HepG2 (cell line): ENCODE results near the gene TAB2. TPM values are rescaled to one million over a fixed set of nuclear protein-coding genes. Genes with fewer than 3 reads are reported as not detected.

Experiments used
- ATAC-seq: fragments of 200-7000 bp; cut with Tn5 transposase; 3 replicates; pipeline ENCODE4 v1.9.1; 2020; ENCODE audit warnings: mild to moderate bottlenecking, moderate library complexity
- BruUV-seq: library from RNA; stranded (reverse); fragments of 400-500 nt; replicated peaks from 2 replicates; lab custom pipeline; 2021; lab: Mats Ljungman, UMichigan
- CTCF ChIA-PET: fragments of 300-600 bp; formaldehyde crosslinking; extraction: SDS; loops from one replicate; lab custom pipeline; 2021; ENCODE audit warnings: low total read pairs, inconsistent platforms, low intra/inter-chr PET ratio; lab: Yijun Ruan, JAX
- POLR2A ChIA-PET: fragments of 350-600 bp; sonication (Branson Sonifier 250); formaldehyde crosslinking; loops from one replicate; lab custom pipeline; 2020; ENCODE audit warnings: antibody characterized with exemption, inconsistent platforms; lab: Yijun Ruan, JAX
- DNase-seq: peaks from one replicate; pipeline ENCODE4 v3.0.0-alpha.2; 2015; ENCODE audit warnings: low spot score
- FAIRE-seq: peaks from 3 replicates; lab custom pipeline; 2011; peaks lifted over from hg19 to GRCh38; lab: Jason Lieb, UNC
- H2AFZ ChIP-seq: one replicate; pipeline ENCODE4 v1.6.1; 2011; ENCODE audit warnings: low read length, inconsistent platforms
- H3K27ac ChIP-seq: fragments of 300-600 bp; 3 replicates; pipeline ENCODE4 v1.8.0; 2011; ENCODE audit warnings: mixed run types, mild to moderate bottlenecking, mixed read lengths, low read length, inconsistent platforms; ENCODE audit not compliant: insufficient read depth; ENCODE audit errors: extremely low read length
- H3K27me3 ChIP-seq, 2 experiments: fragments of 200-600 bp in 1 of 2; 2 replicates in 1 of 2; 3 replicates in 1 of 2; pipeline versions ENCODE4 v1.6.0 to v1.8.0; 2011; ENCODE audit warnings: low read length in 2 of 2, mild to moderate bottlenecking in 2 of 2, moderate library complexity in 2 of 2, inconsistent platforms in 1 of 2; ENCODE audit not compliant: insufficient read depth in 2 of 2, control insufficient read depth in 1 of 2
- H3K36me3 ChIP-seq, 2 experiments: fragments of 200-600 bp in 1 of 2; replicated peaks in 1 of 2; 2 replicates in 1 of 2; 3 replicates in 1 of 2; pipeline versions ENCODE4 v1.5.1 to v1.8.0; 2011; ENCODE audit warnings: low read length in 2 of 2, inconsistent platforms in 1 of 2; ENCODE audit not compliant: insufficient read depth in 2 of 2, control insufficient read depth in 1 of 2
- H3K4me1 ChIP-seq: 2 replicates; pipeline ENCODE4 v1.5.1; 2012; ENCODE audit warnings: low read length, inconsistent platforms; ENCODE audit not compliant: insufficient read depth
- H3K4me2 ChIP-seq: 2 replicates; pipeline ENCODE4 v1.6.0; 2011; ENCODE audit warnings: low read depth, low read length, inconsistent platforms
- H3K4me3 ChIP-seq, 3 experiments: fragments of 200-600 bp in 1 of 3; sonication (generic), shearing (Covaris generic) in 1 of 3; replicated peaks in 1 of 3; 2 replicates each; pipeline ENCODE4 v1.5.1; 2011 to 2016; ENCODE audit warnings: low read length in 3 of 3, inconsistent platforms in 2 of 3, low read depth in 2 of 3, mild to moderate bottlenecking in 2 of 3, control low read depth in 1 of 3, mixed read lengths in 1 of 3; ENCODE audit not compliant: insufficient read depth in 1 of 3
- H3K79me2 ChIP-seq: one replicate; pipeline ENCODE4 v1.6.1; 2011; ENCODE audit warnings: low read length, inconsistent platforms; ENCODE audit not compliant: insufficient read depth
- H3K9ac ChIP-seq: 2 replicates; pipeline ENCODE4 v1.6.0; 2011; ENCODE audit warnings: mild to moderate bottlenecking, low read depth, low read length, inconsistent platforms; ENCODE audit not compliant: insufficient read depth
- H3K9me3 ChIP-seq: 2 replicates; pipeline ENCODE4 v1.5.1; 2012; ENCODE audit warnings: mild to moderate bottlenecking, low read length
- H4K20me1 ChIP-seq: 2 replicates; pipeline ENCODE4 v1.6.0; 2011; ENCODE audit warnings: inconsistent platforms, mild to moderate bottlenecking, low read length, moderate library complexity; ENCODE audit not compliant: insufficient read depth
- ADNP ChIP-seq: sonication (generic); formaldehyde crosslinking; IDR thresholded peaks from 2 replicates; pipeline ENCODE4 v1.4.0; 2020; ENCODE audit warnings: missing genetic modification reagents
- HDAC1 ChIP-seq: sonication (generic); formaldehyde crosslinking; IDR thresholded peaks from 2 replicates; pipeline ENCODE4 v1.5.1; 2020; ENCODE audit warnings: mild to moderate bottlenecking, missing genetic modification reagents
- HDAC2 ChIP-seq: sonication (generic); formaldehyde crosslinking; IDR thresholded peaks from 2 replicates; pipeline ENCODE4 v1.4.0; 2020; ENCODE audit warnings: missing genetic modification reagents
- HMG20A ChIP-seq: IDR thresholded peaks from 2 replicates; pipeline ENCODE4 v1.6.1; 2016; ENCODE audit warnings: borderline replicate concordance
- HMGA1 ChIP-seq: sonication (generic); formaldehyde crosslinking; conservative IDR thresholded peaks from 2 replicates; pipeline ENCODE4 v1.4.0; 2020; ENCODE audit warnings: missing genetic modification reagents
- IRX3 ChIP-seq: sonication (generic); formaldehyde crosslinking; IDR thresholded peaks from 2 replicates; pipeline ENCODE4 v1.8.1; 2023; ENCODE audit warnings: mild to moderate bottlenecking, low read depth, missing genetic modification reagents, borderline replicate concordance
- KLF9 ChIP-seq: IDR thresholded peaks from 2 replicates; pipeline ENCODE4 v1.6.1; 2016; ENCODE audit warnings: low read depth
- NCOA2 ChIP-seq: sonication (generic); formaldehyde crosslinking; IDR thresholded peaks from 2 replicates; pipeline ENCODE4 v1.8.0; 2022; ENCODE audit warnings: inconsistent platforms
- NFRKB ChIP-seq: fragments of 450-650 bp; IDR thresholded peaks from 2 replicates; pipeline ENCODE4 v1.6.1; 2017
- POLR2G ChIP-seq: fragments of 200-400 bp; formaldehyde crosslinking; IDR thresholded peaks from 2 replicates; pipeline ENCODE4 v1.6.1; 2018; ENCODE audit warnings: mild to moderate bottlenecking, low read depth, low read length, moderate library complexity
- SAP130 ChIP-seq: IDR thresholded peaks from 2 replicates; pipeline ENCODE4 v1.6.1; 2016; ENCODE audit warnings: low read depth
- WIZ ChIP-seq: sonication (generic); formaldehyde crosslinking; IDR thresholded peaks from 2 replicates; pipeline ENCODE4 v1.5.1; 2020; ENCODE audit warnings: mild to moderate bottlenecking, missing genetic modification reagents
- ZNF296 ChIP-seq: sonication (generic); formaldehyde crosslinking; conservative IDR thresholded peaks from 2 replicates; pipeline ENCODE4 v1.5.0; 2020; ENCODE audit warnings: mild to moderate bottlenecking, missing genetic modification reagents
- in situ Hi-C: cut with HindIII; loops from 2 replicates; pipeline ENCODE4 v1.10.0; 2017; ENCODE audit warnings: low pct_unique_long_range_greater_than_20kb; ENCODE audit not compliant: extremely low pct_ligation_motif_present
- intact Hi-C: fragments of 100-400 bp; cut with micrococcal nuclease; formaldehyde crosslinking; loops from one replicate; pipeline ENCODE4 v1.10.0; 2022; ENCODE audit not compliant: unreplicated experiment
- polyA plus RNA-seq, 8 experiments: library from polyadenylated mRNA; depleted of rRNA in 3 of 8; stranded (reverse) in 7 of 8; unstranded in 1 of 8; fragments of >200 nt; fragmentation: Illumina TruSeq in 4 of 8; extraction: Trizol in 4 of 8; gene quantifications; 2 replicates each; pipeline versions ENCODE4 v1.2.1 to v1.2.3, GENCODE V29; 2011 to 2016; ENCODE audit warnings: low read depth in 4 of 8, missing spikeins in 1 of 8, mixed read lengths in 1 of 8; ENCODE audit not compliant: insufficient read depth in 1 of 8
- total RNA-seq, 5 experiments: library from RNA; depleted of rRNA; stranded (reverse); fragments of >200 nt; fragmentation: Illumina TruSeq; extraction: Trizol; gene quantifications; 2 replicates each; pipeline ENCODE4 v1.2.3, GENCODE V29; 2016; ENCODE audit warnings: low read depth in 1 of 5
- TF ChIP-seq, protein P1 (sequence below): sonication (generic); formaldehyde crosslinking; IDR thresholded peaks from 2 replicates; pipeline ENCODE4 v1.5.0; 2020; ENCODE audit warnings: mild to moderate bottlenecking, missing genetic modification reagents, borderline replicate concordance
- TF ChIP-seq, protein P2 (sequence below): sonication (generic); formaldehyde crosslinking; IDR thresholded peaks from 2 replicates; pipeline ENCODE4 v1.4.0; 2020; ENCODE audit warnings: mild to moderate bottlenecking, missing genetic modification reagents
- TF ChIP-seq, protein P3 (sequence below): sonication (generic); formaldehyde crosslinking; IDR thresholded peaks from 2 replicates; pipeline ENCODE4 v1.9.0; 2021; ENCODE audit warnings: missing genetic modification reagents, borderline replicate concordance

TAB2 gene
- total and polyA plus RNA-seq, 2 of the 13 experiments (the other 11 are each of a cell fraction or from before 2014, with no cell fraction given), result 23.7 to 50.2 TPM

DNA sequence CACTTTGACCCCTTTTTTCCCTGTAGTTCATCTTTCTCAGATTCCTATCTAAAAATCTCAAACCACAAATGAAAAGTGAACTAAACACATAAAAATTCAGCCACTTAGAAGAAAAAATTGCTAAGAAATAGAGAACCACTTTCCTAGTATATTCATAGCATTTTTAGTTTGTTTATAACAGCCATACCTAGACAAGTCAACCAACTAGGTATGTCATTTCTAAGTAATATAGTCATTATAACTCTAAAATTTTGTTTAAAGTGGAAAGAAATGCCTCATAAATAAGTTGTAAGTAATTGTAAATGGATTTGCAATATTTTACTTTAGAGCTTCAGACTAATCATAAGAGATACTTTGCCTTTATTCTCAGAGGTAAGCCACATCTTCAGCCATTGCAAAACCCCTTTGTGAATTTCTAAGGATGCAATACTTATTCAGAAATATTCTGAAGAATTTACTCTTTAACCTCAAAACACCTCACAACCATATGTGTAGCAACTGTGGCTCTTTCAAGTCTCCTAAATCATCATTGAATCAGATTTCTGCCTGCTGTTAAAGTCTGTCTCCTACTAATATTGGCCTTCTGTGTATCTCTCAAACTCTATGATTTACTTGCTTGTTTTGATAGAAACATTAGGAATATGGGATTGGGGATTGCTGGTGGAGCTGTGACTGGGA lies 75.6 kb downstream of the TAB2 start:
- peaks cover 6% of the 10 kb centered on the region in 2 experiments; a peak in 3 of 5 replicates for H3K36me3 ChIP-seq
- no peak overlapping the region for H2AFZ ChIP-seq
- no peaks in the 10 kb centered on the region for H3K79me2 ChIP-seq
- BruUV-seq, result no TSS peak
- TF ChIP-seq SAP130 (CRISPR knock-in tag), result no peak
- no peak for TF ChIP-seq IRX3 (CRISPR knock-in tag)
- no peak for TF ChIP-seq ZNF296 (CRISPR knock-in tag)
- TF ChIP-seq, protein P1, sequence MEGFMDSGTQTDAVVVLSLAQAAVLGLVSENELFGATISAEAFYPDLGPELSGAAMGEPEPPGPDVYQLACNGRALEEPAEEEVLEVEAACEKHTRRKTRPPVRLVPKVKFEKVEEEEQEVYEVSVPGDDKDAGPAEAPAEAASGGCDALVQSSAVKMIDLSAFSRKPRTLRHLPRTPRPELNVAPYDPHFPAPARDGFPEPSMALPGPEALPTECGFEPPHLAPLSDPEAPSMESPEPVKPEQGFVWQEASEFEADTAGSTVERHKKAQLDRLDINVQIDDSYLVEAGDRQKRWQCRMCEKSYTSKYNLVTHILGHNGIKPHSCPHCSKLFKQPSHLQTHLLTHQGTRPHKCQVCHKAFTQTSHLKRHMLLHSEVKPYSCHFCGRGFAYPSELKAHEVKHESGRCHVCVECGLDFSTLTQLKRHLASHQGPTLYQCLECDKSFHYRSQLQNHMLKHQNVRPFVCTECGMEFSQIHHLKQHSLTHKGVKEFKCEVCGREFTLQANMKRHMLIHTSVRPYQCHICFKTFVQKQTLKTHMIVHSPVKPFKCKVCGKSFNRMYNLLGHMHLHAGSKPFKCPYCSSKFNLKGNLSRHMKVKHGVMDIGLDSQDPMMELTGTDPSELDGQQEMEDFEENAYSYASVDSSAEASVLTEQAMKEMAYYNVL (CRISPR knock-in tag), result no peak
- TF ChIP-seq HDAC1 (CRISPR knock-in tag), result no peak
- TF ChIP-seq ADNP (CRISPR knock-in tag), result no peak
- TF ChIP-seq, protein P2, sequence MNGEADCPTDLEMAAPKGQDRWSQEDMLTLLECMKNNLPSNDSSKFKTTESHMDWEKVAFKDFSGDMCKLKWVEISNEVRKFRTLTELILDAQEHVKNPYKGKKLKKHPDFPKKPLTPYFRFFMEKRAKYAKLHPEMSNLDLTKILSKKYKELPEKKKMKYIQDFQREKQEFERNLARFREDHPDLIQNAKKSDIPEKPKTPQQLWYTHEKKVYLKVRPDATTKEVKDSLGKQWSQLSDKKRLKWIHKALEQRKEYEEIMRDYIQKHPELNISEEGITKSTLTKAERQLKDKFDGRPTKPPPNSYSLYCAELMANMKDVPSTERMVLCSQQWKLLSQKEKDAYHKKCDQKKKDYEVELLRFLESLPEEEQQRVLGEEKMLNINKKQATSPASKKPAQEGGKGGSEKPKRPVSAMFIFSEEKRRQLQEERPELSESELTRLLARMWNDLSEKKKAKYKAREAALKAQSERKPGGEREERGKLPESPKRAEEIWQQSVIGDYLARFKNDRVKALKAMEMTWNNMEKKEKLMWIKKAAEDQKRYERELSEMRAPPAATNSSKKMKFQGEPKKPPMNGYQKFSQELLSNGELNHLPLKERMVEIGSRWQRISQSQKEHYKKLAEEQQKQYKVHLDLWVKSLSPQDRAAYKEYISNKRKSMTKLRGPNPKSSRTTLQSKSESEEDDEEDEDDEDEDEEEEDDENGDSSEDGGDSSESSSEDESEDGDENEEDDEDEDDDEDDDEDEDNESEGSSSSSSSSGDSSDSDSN, result no peak
- no peak for TF ChIP-seq HDAC2 (CRISPR knock-in tag)
- TF ChIP-seq NFRKB, result no peak
- TF ChIP-seq WIZ (CRISPR knock-in tag), result no peak
- TF ChIP-seq HMGA1 (CRISPR knock-in tag), result no peak
- TF ChIP-seq POLR2G, result no peak
- TF ChIP-seq HMG20A (CRISPR knock-in tag), result no peak
- TF ChIP-seq NCOA2 (CRISPR knock-in tag), result no peak
- TF ChIP-seq, protein P3, sequence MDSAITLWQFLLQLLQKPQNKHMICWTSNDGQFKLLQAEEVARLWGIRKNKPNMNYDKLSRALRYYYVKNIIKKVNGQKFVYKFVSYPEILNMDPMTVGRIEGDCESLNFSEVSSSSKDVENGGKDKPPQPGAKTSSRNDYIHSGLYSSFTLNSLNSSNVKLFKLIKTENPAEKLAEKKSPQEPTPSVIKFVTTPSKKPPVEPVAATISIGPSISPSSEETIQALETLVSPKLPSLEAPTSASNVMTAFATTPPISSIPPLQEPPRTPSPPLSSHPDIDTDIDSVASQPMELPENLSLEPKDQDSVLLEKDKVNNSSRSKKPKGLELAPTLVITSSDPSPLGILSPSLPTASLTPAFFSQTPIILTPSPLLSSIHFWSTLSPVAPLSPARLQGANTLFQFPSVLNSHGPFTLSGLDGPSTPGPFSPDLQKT (CRISPR knock-in tag), result no peak
- TF ChIP-seq KLF9 (CRISPR knock-in tag), result no peak
- no peak for DNase-seq
- ChIA-PET CTCF (no interaction called here), POLR2A (no interaction called here)
- no peak for ATAC-seq
- intact Hi-C loops (loop anchor here (5.0 kb wide), 1 partner anchor 76 kb away; the partner anchor contains the start of gene TAB2), in situ Hi-C loops (no loop called here)
- H3K9me3 ChIP-seq, result no peaks in the 10 kb centered on the region
- no peak for FAIRE-seq
- no peak overlapping the region for H3K9ac ChIP-seq
- H3K27ac ChIP-seq, result no peak overlapping the region
- H3K4me2 ChIP-seq, result no peak overlapping the region
- H3K27me3 ChIP-seq, result no peaks in the 10 kb centered on the region
- no peaks in the 10 kb centered on the region; the same call in 1 of the 2 replicates for H4K20me1 ChIP-seq
- no peak overlapping the region for H3K4me3 ChIP-seq
- H3K4me1 ChIP-seq, result peaks cover 6% of the 10 kb centered on the region; the same call in 1 of the 2 replicates
